ENCODE data around the gene DALRD3.

Gene DALRD3

DNA sequence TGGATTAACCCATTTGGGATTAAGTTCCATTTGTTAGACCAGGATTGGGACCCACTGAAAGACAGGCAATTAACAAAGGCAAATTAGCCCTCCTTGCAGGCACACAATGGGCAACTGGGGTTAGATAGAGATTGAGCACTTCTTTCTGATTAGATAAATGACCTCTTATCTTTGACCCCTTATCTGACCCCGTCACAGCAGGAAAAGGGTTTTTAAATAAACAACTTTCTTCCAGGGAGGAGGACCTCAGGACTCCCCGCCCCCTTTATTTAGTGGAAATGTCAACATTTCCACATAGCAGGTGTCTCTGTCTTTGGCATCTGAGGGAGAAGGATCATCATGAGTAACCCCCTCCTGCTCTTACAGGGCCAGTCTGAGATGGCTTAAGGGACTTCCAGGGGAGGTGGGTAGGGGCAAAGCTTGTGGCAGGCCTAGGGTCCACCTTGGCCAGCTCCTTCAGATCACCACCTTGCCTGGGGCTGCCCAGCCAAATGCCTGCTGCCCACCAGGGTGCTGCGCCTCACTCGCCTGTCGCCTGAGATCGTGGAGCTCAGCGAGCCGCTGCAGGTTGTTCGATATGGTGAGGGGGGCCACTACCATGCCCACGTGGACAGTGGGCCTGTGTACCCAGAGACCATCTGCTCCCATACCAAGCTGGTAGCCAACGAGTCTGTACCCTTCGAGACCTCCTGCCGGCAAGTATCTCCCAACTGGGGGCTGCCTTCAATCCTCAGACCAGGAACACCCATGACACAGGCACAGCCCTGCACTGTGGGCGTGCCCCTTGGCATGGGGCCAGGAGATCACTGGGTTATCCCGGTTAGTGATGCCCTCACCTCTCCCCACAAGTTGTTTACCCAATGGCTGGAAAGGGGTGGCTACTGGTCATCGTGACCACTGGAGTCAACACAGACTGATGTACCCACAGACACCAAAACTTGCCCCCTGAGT is 13.8 kb downstream of the DALRD3 start:
- DNase-seq = no peak

DNA sequence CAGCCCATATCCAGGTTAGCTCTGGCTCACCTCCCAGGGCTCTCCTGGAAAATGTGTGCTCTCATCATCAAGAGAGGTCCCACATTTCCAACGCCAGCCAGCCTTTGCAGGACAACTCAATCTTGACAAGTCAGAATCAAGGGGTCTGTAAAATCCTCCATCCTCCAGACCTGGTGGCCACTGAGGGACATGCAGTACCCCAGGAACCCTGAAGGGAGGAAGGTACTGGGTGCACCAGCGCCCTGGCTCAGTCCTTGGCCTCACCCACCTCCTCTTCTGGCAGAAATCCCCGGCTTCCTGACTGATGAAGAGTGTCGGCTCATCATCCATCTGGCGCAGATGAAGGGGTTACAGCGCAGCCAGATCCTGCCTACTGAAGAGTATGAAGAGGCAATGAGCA is 17.2 kb downstream of the DALRD3 start:
- no peak for DNase-seq

DNA sequence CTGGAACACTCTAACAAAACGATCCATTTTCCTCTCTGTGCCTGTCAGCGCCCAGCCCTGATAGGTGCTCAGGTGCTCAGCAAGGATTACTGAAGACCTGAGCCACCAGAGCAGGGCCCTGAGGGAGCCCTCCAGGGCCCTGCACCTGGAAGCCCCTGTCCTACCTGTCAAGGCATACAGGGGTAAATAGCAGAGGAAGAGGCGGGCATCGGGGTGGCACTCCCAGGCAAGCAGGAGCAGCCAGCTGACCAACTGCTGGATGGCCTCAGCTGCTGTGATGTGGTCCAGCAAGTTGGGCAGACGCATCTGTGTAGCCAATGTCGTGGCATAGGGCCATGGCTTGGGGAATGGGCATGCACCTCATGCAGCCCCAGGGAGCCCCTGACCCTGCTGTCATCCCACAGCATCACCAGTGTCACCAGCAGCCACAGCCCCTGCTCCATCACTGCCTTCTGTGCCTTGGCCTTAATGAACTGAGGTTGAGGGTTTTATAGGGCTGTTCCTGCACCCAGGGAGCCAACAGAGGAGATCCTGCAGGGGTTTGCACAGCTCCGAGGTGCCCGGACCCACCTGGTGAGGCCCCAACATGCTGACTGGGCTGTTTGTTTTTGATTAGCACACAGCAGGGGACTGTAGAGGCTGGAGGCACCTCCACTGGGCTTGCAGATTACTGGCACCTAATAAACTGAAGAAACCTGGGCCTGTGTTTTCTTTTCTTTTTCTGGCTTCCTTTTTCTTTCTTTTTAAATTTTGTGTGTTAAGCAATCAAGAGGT is 19.1 kb downstream of the DALRD3 start:
- DNase-seq = no peak

DNA sequence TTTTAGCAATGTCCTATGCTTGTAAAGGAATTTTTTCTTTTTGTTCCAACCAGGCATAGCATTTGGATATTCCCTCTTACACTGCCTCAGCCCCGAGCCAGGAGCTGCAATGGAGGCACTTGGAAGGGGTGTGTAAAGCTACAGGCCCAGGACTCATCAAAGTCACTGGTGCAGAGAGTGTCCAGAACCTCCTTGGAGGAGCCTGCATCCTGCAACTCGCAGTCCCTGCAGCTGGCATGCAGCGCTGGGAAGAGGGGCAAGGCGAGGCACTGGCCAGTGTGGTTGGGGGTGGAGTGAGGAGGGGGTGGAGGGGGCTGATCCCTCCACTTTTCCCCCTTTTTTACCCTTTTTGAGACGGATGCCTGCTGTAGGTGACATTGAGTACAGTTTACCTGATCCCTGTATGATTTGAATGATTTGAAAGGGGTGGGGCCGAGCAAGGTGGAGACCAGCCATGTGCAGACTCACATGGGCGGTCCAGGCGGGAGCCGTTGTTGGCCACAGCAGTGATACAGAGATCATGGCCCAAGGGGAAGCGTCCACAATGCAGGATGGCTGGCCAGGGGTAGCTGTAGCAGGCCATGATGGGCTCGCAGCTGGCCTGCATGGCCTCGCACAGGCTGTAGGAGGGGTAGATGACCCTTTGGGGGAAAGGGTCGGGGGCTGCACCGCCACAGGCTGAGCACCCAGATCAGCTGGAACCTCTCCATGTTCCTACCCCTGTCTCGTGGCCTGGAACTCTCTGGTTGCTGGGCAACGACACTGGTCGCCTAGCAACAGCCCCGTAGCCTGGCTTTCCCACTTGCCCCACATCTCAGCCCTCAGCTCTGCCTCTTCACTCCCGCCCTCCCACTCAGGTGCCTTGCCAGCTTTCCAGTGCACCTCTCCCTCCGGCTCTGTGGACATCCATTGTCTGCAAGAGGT is 20.4 kb downstream of the DALRD3 start:
- no peak for DNase-seq

DNA sequence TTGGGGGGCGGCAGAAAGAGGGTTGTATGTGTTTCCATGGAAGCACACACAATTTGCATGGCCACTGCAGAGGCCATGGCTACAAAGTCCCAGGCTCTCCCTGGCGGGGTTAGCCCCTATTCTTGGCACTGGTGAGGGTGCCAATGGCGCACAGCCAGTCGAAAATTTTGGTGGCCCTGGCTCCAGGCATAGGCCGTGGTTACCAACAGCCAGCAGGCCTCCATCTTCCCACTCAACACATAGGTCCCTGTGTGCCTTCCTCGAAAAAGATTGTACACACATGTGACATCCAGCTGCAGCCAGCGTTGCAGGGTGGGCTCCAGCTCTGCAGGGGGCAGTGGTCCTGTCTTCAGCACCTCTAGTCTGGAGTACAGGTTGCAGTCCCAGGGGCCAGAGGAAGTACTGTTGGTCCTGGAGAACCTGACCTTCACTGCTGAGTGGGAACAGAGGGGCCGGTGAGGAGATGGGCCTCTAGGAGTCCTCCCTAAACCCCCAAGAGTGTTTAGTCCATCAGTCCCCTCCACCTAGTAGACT is 21.2 kb downstream of the DALRD3 start:
- no peak for DNase-seq

DNA sequence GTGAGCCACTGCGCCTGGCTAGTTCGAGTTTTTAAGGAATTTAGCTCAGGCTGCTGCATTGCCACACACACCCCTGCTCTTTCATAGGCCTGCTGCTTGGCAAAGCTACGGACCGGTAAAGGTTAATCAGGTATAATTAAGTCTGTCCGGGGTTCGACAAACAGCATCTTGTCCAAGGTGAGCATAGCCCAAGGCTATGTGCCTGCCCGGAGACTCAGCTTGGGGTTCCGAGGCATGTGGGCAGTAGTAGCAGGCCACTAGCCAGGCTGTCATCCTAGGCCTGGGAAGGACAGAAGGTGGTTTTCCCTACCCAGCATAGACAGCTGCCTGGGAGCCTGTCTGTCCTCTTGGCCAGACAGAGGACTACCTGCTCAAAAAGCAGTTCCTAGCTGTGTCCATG is 21.7 kb downstream of the DALRD3 start:
- DNase-seq = no peak

DNA sequence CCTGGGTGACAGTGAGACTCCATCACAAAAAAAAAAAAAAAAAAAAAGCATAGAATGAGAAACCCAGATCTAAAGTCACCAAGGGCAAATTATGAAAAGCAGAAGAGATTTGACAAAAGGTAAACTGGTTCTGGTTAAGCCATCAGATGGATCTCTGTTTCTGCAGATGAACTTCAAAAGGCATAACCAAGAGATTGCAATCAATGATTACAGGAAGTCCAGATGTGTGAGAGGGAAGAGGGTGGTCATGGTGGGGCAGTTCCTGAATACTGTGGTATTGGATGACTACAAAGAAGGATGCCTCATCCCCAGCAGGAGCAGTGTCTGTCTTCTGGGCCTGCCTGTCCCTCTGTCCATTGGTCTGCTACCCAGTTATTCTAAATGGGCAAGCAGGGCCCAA is 24.5 kb downstream of the DALRD3 start:
- DNase-seq = no peak

DNA sequence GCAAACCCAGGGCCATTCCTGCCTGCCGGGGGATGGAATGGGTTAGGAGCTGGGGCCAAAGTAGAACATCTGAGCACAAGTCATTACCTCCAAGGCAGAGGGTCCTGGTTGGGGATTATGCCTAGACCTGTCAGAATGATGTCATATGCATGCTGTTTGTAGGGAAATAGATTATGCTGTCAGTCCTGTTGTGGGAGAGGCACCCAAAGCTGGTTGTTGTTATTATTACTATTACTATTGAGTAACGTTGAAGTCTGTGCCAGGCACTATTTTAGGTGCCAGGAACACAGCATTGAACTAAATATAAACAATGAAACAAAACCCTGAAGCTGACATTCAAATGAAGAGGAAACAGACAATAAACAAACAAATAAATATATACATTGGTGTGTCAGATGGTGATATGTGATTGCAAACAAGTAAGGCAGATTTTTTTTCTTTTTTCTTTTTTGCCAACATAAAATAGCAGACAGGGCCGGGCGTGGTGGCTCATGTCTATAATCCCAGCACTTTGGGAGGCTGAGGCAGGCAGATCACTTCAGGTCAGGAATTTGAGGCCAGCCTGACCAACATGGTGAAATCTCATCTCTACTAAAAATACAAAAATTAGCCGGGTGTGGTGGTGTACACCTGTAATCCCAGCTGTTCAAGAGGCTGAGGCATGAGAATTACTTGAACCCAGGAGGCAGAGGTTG is 26.4 kb downstream of the DALRD3 start:
- DNase-seq = no peak

DNA sequence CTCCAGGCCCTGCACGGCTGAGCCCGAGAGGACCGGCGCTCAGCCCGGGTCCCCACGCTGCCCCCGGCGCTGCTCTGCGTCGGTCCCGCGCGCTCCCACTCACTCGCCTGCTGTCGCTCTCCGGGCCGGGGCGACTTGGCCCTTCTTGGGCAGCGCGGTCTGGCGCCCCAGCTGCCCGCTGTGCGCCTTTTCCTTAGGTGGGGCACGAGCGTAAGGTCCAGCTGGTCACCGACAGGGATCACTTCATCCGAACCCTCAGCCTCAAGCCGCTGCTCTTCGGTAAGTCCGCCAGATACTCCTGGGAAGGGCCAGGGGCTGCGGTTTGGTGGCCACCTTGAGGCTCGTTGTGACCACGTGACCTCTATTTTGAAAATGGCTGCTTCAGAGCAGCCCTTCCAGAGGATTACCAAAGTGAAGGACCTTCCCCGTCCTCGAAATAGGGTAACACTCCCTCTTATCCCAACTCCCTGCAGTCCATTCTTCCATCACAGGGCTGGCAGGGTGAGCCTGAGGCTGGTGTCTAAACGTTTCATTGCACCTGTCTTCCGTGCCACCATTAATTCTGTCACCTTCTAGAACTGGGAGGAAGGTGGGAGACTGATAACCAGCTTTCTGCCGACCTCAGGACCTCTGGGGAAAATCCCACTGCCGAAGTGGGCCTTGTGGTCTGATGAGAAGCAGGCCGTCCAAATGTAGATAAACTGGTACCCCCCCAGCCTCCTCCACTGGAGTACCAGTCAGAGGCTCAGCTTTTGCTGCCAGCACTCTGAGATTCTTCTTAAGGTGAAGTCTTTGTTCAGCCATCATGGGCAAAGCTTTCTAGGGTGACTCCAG is 27.5 kb downstream of the DALRD3 start:
- DNase-seq = no peak

DNA sequence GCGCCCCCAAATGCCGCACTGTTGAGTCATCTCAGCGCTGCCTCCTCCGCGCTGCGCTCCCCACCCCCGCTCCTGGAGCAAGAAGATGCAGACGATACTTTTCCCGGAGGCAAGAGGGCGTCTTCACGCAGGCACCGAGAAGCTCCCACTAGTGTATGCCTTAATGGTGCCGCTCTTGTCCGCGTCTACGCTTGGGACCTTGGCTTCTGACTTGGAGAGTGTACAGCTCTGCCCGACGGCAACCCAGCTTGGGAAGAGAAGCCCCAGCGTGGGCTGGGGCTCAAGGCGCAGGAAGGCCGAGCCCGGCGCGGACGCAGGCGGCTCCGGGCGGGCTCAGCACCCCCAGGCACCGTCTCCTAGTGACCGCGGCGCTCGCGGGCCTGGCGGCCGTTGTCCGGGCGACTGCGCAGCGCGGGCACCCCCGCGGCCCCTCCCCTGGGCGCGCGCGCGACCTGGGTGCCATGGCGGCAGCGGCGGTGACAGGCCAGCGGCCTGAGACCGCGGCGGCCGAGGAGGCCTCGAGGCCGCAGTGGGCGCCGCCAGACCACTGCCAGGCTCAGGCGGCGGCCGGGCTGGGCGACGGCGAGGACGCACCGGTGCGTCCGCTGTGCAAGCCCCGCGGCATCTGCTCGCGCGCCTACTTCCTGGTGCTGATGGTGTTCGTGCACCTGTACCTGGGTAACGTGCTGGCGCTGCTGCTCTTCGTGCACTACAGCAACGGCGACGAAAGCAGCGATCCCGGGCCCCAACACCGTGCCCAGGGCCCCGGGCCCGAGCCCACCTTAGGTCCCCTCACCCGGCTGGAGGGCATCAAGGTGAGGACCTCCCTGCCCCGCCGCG is 28.4 kb downstream of the DALRD3 start, which contains the start of gene P4HTM:
Gene P4HTM (plus strand): TSS at position 446 of the 840 bp plus-strand sequence. CDS start 16 bp downstream, at position 462.
- peak; percentile 71 for DNase-seq

DNA sequence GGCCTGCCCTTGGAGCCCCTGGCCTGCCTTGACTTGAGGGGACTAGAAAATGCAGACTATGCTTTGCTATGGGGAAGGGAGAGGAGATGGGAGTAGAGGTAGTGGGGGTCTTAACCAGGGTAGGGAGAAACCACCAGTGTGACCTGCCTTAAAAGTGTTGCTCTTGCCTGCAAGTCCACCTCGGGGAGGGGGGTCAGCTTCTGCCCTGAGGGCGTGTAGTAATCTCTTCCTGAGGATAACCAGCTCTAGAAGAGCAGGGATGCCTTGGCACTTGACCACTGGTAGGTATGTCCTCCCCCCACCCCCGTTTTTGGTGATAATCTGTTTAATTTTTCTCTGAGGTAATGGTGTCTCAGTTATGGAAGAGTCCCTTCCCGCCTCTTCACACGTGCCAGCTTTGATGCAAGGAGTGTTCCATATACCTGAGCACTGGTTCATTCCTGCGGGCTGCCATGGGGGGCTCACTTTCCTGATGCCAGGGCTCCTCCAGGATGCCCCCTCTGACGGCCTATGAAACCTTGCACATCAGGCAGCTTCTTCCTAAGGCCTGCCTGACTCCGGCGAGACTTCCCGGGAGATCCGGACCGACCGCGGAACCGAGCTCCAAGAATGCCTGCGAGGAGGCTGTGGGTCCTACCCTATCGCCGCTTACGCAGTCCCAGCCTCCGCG is 29.1 kb downstream of the DALRD3 start:
- DNase-seq = no peak

DNA sequence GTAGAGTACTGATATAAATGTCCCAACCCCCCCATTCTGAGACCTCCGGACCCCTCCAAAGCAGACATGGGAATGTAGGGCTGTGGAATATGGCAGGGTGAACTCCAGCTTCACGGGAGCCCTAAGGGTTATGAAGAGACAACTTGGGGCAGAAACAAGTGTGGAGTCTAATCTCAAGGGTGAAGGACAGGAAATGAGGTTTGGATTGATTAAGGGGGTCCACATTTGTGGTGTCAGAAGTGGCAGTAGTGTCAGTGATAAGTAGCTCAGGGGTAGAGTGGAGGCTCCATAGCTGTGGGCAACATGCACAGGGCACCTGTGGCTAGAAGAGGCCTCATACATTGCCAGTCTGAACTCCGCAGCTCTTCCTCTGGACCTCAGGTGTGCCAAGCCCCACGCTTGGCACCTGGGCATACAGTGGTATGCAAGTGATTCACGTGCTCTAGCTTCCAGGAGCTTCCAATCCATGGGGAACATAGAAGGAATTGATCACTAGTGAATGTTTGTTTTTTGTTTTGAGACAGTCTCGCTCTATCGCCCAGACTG is 32.5 kb downstream of the DALRD3 start:
- no peak for DNase-seq

DNA sequence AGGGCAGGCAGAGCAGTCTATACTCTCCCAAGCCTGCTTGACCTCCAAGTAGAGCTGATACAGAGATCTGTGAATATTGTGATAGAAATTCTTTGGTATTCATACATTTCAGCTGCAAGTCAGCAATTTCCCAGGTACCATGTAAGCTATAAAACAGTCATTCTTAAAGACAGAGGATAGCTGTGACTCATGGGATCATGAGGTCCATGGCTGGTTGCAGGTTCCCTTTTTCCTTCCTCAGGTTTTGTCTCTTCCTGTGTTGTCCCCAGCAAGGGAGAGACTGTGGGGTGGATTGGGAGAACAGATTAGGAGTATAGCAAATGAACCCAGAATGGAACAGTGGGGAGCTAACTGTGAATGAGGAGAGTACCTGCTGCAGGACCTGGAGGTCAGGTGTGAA is 33.7 kb downstream of the DALRD3 start:
- DNase-seq = no peak

DNA sequence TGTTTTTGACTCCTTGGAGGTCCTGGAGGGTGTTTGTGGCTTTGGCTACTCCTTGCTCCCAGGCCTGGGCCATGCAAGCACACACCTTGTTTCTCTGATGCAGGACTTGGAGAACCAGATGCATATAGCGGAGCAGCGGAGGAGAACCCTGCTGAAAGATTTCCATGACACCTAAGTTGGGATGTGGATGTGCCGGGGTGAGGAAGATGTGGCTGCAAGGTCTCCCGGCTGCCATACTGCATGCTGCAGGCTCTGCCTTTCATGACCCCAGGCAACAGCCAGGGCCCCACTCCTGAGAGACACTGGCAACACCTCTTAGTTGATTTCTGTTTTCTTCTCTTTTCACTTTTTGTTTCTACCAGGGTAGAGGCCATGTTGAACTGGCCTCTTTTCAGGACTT is 35.3 kb downstream of the DALRD3 start:
- no peak for DNase-seq

DNA sequence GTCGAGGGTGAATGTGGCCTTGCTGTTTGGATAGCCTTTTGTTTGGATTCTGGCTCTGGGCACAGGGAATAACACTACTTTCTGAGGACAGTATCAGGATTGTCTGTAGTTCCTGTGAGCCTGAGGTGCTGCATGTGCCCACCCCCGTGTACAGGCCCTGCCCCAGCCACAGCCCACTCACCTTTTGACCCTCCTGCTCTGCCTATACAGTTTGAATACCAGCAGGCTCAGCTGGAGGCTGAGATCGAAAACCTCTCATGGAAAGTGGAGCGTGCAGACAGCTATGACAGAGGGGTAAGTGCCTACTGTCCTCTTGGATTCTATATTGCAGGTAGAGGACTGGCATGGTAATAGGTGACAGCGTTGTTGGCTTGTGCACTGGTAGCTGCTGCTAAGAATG is 35.7 kb downstream of the DALRD3 start:
- DNase-seq = no peak

DNA sequence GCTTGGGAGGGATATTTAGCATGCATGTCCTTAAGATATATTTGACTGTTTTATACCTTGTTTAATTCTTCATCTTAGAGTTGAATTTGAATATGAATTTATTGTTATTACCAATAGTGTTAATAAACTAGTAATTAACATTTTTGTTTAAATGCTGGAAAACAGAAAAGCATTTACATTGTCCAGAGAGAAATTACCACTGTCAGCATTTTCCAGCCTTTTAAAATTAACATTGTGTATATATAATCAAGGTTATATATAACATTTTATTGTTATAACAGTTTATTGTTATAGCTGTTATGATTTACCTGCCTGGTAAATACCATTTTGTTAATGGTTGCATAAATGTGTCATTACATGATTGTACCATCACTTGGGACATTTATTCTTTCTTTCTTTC is 36.4 kb downstream of the DALRD3 start:
- DNase-seq = no peak

DNA sequence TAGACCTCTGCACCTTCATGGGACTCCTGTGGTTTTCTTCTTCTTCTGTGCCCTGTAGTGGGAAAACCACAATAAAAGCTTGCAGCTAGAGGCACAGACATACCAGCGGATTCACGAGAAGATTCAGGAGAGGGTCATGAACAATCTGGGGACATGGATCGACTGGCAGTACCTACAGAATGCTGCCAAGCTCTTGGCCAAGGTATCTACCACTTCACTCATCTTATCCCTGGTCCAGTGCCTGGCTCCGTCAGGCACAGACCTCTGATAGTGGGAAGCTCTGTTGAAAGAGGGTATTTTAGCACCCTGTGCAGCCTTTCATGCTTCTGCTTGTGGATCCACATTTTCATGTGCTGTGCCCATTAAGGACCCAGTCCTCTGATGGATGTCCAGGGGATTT is 38.1 kb downstream of the DALRD3 start:
- no peak for DNase-seq

DNA sequence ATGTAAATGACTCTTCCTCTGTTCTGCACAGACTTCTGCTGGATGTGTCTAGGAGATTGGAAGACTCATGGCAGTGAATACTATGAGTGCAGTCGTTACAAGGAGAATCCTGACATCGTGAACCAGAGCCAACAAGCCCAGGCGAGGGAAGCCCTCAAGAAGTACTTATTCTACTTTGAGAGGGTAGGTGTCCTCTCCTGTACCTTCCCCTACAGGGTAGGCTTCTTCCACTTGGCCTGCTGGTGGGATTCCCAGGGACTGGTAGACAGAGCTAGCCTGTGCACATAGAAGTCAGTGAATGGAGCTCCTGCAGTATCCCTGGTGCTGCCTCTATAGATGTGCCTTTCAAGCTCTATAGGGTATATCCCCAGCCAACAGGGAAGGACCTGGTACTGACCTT is 38.9 kb downstream of the DALRD3 start:
- no peak for DNase-seq

Data from NK-92 treated with Interleukin-12 subunit alpha and Interleukin-12 subunit beta, amount 100 ng/mL, for 24 hours (cell line).